K562 (cell line): ENCODE measurements around the gene FCRL1. TPM values are rescaled to one million over a fixed set of nuclear protein-coding genes. Genes with fewer than 3 reads are reported as not detected.

Experiments used
- ATAC-seq: fragments of 200-7000 bp; cut with Tn5 transposase; 3 replicates; pipeline ENCODE4 v1.9.1; 2020; ENCODE audit warnings: moderate library complexity
- BruUV-seq: library from RNA; stranded (reverse); fragments of 400-500 nt; replicated peaks from 2 replicates; lab custom pipeline; 2021; lab: Mats Ljungman, UMichigan
- CTCF ChIA-PET: fragments of 300-600 bp; formaldehyde crosslinking; extraction: SDS; loops from one replicate; lab custom pipeline; 2021; ENCODE audit warnings: low intra/inter-chr PET ratio; lab: Yijun Ruan, JAX
- POLR2A ChIA-PET: fragments of 300-600, 350-650 bp; sonication (Branson Sonifier 250); formaldehyde crosslinking; extraction: SDS; loops from one replicate; lab custom pipeline; 2021; ENCODE audit warnings: antibody characterized with exemption, inconsistent platforms; lab: Yijun Ruan, JAX
- DNase-seq, 4 experiments: peaks; one replicate each; pipeline versions ENCODE4 v3.0.0 to v3.0.0-alpha.2; 2011 to 2018; ENCODE audit warnings: low spot score in 3 of 4, mixed read lengths in 3 of 4; ENCODE audit errors: extremely low read depth in 1 of 4
- FAIRE-seq: peaks from 2 replicates; lab custom pipeline; 2011; peaks lifted over from hg19 to GRCh38; lab: Jason Lieb, UNC
- H2AFZ ChIP-seq: 2 replicates; pipeline ENCODE4 v1.6.0; 2011; ENCODE audit warnings: low read depth, low read length, control low read depth, inconsistent platforms
- H3K27ac ChIP-seq: fragments of 200-600 bp; 3 replicates; pipeline ENCODE4 v1.8.0; 2011; ENCODE audit warnings: low read depth, mild to moderate bottlenecking, control low read depth, inconsistent platforms, low read length, moderate library complexity, mixed read lengths; ENCODE audit errors: extremely low read depth
- H3K27me3 ChIP-seq, 2 experiments: fragments of 300-600 bp in 1 of 2; 2 replicates in 1 of 2; 3 replicates in 1 of 2; pipeline versions ENCODE4 v1.6.0 to v1.8.0; 2011; ENCODE audit warnings: inconsistent platforms in 2 of 2, low read length in 2 of 2, mild to moderate bottlenecking in 1 of 2, mixed read lengths in 1 of 2, moderate library complexity in 1 of 2; ENCODE audit not compliant: control insufficient read depth in 2 of 2, insufficient read depth in 2 of 2
- H3K36me3 ChIP-seq: fragments of 300-600 bp; 3 replicates; pipeline ENCODE4 v1.8.0; 2011; ENCODE audit warnings: mild to moderate bottlenecking, low read length, inconsistent platforms; ENCODE audit not compliant: control insufficient read depth, insufficient read depth
- H3K4me1 ChIP-seq, 2 experiments: fragments of 200-600 bp in 1 of 2; replicated peaks in 1 of 2; 2 replicates in 1 of 2; 3 replicates in 1 of 2; pipeline versions ENCODE4 v1.5.1 to v1.8.0; 2011; ENCODE audit warnings: inconsistent platforms in 2 of 2, low read length in 2 of 2, mild to moderate bottlenecking in 1 of 2, mixed read lengths in 1 of 2, moderate library complexity in 1 of 2; ENCODE audit not compliant: control insufficient read depth in 2 of 2, insufficient read depth in 2 of 2
- H3K4me2 ChIP-seq: 2 replicates; pipeline ENCODE4 v1.6.1; 2011; ENCODE audit warnings: low read length, control low read depth, inconsistent platforms, mixed read lengths; ENCODE audit not compliant: insufficient read depth
- H3K4me3 ChIP-seq: fragments of 200-600 bp; sonication (generic), shearing (Covaris generic); 2 replicates; pipeline ENCODE4 v1.5.1; 2016; ENCODE audit warnings: control low read depth, inconsistent platforms
- H3K79me2 ChIP-seq: fragments of 200-600 bp; 3 replicates; pipeline ENCODE4 v1.8.0; 2011; ENCODE audit warnings: low read length, inconsistent platforms; ENCODE audit not compliant: control insufficient read depth, insufficient read depth
- H3K9ac ChIP-seq, 2 experiments: 2 replicates each; pipeline versions ENCODE4 v1.6.0 to v1.6.1; 2011; ENCODE audit warnings: low read depth in 2 of 2, low read length in 2 of 2, control low read depth in 1 of 2, inconsistent platforms in 1 of 2, mild to moderate bottlenecking in 1 of 2, mixed read lengths in 1 of 2; ENCODE audit not compliant: insufficient read depth in 1 of 2
- H3K9me1 ChIP-seq: one replicate; pipeline ENCODE4 v1.6.0; 2011; ENCODE audit warnings: inconsistent platforms, mild to moderate bottlenecking, low read length, moderate library complexity; ENCODE audit not compliant: control insufficient read depth, insufficient read depth
- H3K9me3 ChIP-seq: replicated peaks from 2 replicates; pipeline ENCODE4 v1.5.1; 2011; ENCODE audit warnings: low read depth, low read length, inconsistent platforms; ENCODE audit not compliant: control insufficient read depth, insufficient read depth
- H4K20me1 ChIP-seq: replicated peaks from 2 replicates; pipeline ENCODE4 v1.6.1; 2011; ENCODE audit warnings: low read length, inconsistent platforms, mixed read lengths; ENCODE audit not compliant: control insufficient read depth, insufficient read depth
- CREBBP ChIP-seq: IDR thresholded peaks from one replicate; pipeline ENCODE4 v1.6.1; 2012; ENCODE audit warnings: low read depth, mild to moderate bottlenecking, control low read depth, inconsistent platforms, low read length
- ERF ChIP-seq: fragments of 450-650 bp; formaldehyde crosslinking; IDR thresholded peaks from 2 replicates; pipeline ENCODE4 v1.4.0; 2020; ENCODE audit warnings: mild to moderate bottlenecking, mixed read lengths
- MAFG ChIP-seq: fragments of 450-650 bp; conservative IDR thresholded peaks from 2 replicates; pipeline ENCODE4 v1.6.1; 2016; ENCODE audit warnings: missing genetic modification characterization, missing compliant biosample characterization
- MED1 ChIP-seq: sonication (generic); formaldehyde crosslinking; IDR thresholded peaks from 2 replicates; pipeline ENCODE4 v1.8.1; 2023; ENCODE audit warnings: missing genetic modification reagents, borderline replicate concordance
- MTA3 ChIP-seq: fragments of 450-650 bp; formaldehyde crosslinking; IDR thresholded peaks from 2 replicates; pipeline ENCODE4 v1.6.1; 2017; ENCODE audit warnings: mild to moderate bottlenecking, borderline replicate concordance
- SRF ChIP-seq, 2 experiments: fragments of 250-450, 450-650 bp in 1 of 2; sonication (Bioruptor Pico) in 1 of 2; sonication (generic) in 1 of 2; formaldehyde crosslinking; IDR thresholded peaks; 2 replicates each; pipeline versions ENCODE4 v1.5.0 to v1.5.1; 2020 to 2022; ENCODE audit warnings: mild to moderate bottlenecking in 1 of 2, missing genetic modification reagents in 1 of 2
- WGBS: fragments of 100-300 bp; shearing (Covaris generic); methylation state at CpG from one replicate; pipeline ENCODE4 v1.1.6; 2016; ENCODE audit warnings: low coverage, mixed read lengths; ENCODE audit not compliant: insufficient coverage; ENCODE audit errors: missing lambda C conversion rate; 5-methylcytosine and 5-hydroxymethylcytosine counted together
- in situ Hi-C: fragments of 300-500 bp; cut with MboI; formaldehyde crosslinking; loops from 4 replicates; pipeline ENCODE4 v1.15.0; 2018; ENCODE audit warnings: inconsistent platforms, mixed read lengths
- intact Hi-C: fragments of 100-400 bp; cut with micrococcal nuclease; formaldehyde crosslinking; loops from 2 replicates; pipeline ENCODE4 v1.14.2; 2022
- polyA plus RNA-seq, 8 experiments: library from polyadenylated mRNA; depleted of rRNA in 4 of 8; stranded (reverse) in 5 of 8; unstranded in 3 of 8; fragments of >200 nt; fragmentation: Nextera tagmentation in 2 of 8; fragmentation: Illumina TruSeq in 1 of 8; extraction: Ambion mirVana in 2 of 8; extraction: Trizol in 1 of 8; gene quantifications; 2 replicates each; pipeline versions ENCODE4 v1.2.1 to v1.2.3, GENCODE V29; 2011 to 2014; ENCODE audit warnings: inconsistent platforms in 1 of 8, missing spikeins in 1 of 8
- total RNA-seq, 7 experiments: library from RNA; depleted of rRNA in 6 of 7; stranded (reverse); fragments of >200 nt in 6 of 7; fragmentation: Illumina TruSeq in 2 of 7; extraction: Trizol in 2 of 7; gene quantifications; 2 replicates each; pipeline versions ENCODE4 v1.2.1 to v1.2.3, GENCODE V29; 2011 to 2021; ENCODE audit warnings: low replicate concordance in 1 of 7
- TF ChIP-seq, protein P1 (sequence below): fragments of 150-350 bp; IDR thresholded peaks from 2 replicates; pipeline ENCODE4 v1.6.1; 2014; ENCODE audit warnings: low read depth, mild to moderate bottlenecking, low read length, borderline replicate concordance

The FCRL1 gene
- total and polyA plus RNA-seq, 9 of the 15 experiments (the other 6 are each of a cell fraction or from before 2014, with no cell fraction given) = not detected

DNA sequence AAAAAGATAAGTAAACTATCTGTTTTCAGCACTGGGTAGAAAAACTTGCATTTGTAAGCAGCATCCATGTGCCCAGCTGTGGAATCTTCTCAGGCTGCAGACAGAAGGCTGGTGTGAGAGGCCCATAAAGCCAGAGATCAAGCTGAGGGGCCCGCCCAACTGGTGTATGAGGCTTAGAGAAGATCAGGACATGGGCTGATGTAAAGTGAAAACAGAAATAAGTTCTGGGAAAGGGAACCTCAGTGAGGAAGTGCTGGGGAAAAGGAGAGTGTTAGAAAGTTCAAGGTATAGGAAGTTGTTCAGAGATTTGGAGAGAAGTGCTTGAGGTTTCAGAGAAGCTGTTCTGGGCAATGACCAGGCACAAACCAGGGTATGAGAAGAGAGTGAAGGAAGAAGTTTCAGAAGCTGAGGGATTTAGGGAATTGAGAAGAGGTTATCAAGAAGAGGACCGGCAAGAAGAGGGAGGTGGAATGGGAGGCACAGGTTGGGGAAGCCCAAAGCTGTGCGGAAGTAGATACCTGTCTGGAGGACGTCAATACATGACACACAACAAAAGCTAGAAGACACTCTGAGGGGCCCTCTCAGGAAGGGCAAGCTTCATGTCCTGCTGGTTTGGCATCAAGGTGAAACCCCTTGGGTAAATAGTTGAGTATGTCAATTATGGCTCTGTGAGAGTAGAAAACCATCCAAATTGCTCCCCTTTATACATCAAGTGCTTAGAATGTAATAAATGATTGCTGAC, 24.3 kb upstream of the FCRL1 start:
- Histone ChIP-seq H3K27me3 (no peaks in the 10 kb centered on the region), H4K20me1 (no peaks in the 10 kb centered on the region), H3K4me3 (no peak overlapping the region), H3K4me1 (no peaks in the 10 kb centered on the region), H3K4me2 (no peak overlapping the region), H2AFZ (no peak overlapping the region), H3K9ac (no peak overlapping the region), H3K79me2 (no peaks in the 10 kb centered on the region), H3K9me1 (no peaks in the 10 kb centered on the region), H3K9me3 (no peaks in the 10 kb centered on the region), H3K27ac (no peak overlapping the region), H3K36me3 (no peaks in the 10 kb centered on the region)
- in situ Hi-C loops = no loop called here
- no TSS peak for BruUV-seq
- DNase-seq (no peak), FAIRE-seq (no peak), ATAC-seq (no peak)
- ChIA-PET CTCF (no interaction called here), POLR2A (interaction anchor here (1.2 kb wide), 1 partner anchor 8 kb away, joined by 5 read pairs; no protein-coding TSS in a partner anchor)
- 0% methylated on average over 4 of the region's 4 CpGs for WGBS
- intact Hi-C loops = no loop called here
- TF ChIP-seq MED1 (CRISPR knock-in tag) = no peak
- 0 out of 2 replicates have a peak, but pooled peaks have one; percentile 12 for TF ChIP-seq MAFG (tag)

DNA sequence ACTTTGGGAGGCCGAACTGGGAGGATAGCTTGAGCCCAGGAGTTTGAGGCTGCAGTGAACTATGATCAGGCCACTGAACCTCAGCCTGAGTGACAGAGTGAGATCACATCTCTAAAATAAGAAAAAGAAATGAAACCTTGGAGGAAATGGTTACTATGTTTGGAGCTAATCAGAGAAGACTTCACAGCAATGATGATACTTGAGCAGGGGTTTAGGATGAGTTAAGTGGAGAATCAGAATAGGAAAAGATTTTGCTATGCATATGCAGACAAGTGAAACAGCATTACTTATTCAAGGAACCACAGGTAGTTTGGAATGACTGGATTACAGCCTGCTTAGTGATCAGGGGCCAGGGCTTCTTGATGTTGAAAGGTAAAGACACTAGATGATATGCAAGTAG, 23.0 kb upstream of the FCRL1 start:
- H4K20me1 ChIP-seq = no peaks in the 10 kb centered on the region
- no peak overlapping the region for H2AFZ ChIP-seq
- no peak for FAIRE-seq
- no peak overlapping the region for H3K4me2 ChIP-seq
- H3K27me3 ChIP-seq = no peaks in the 10 kb centered on the region
- ATAC-seq = no peak
- H3K9ac ChIP-seq = no peak overlapping the region
- H3K36me3 ChIP-seq = no peaks in the 10 kb centered on the region
- no peaks in the 10 kb centered on the region for H3K9me1 ChIP-seq
- H3K9me3 ChIP-seq = no peaks in the 10 kb centered on the region
- POLR2A ChIA-PET = interaction anchor here (1.2 kb wide), 1 partner anchor 9 kb away, joined by 5 read pairs; no protein-coding TSS in a partner anchor
- H3K27ac ChIP-seq = no peak overlapping the region
- H3K79me2 ChIP-seq = no peaks in the 10 kb centered on the region
- H3K4me1 ChIP-seq = no peaks in the 10 kb centered on the region
- CTCF ChIA-PET = no interaction called here
- intact Hi-C loops = no loop called here
- no peak overlapping the region for H3K4me3 ChIP-seq
- BruUV-seq = no TSS peak
- WGBS = 0% methylated on average over 1 of the region's 1 CpG
- DNase-seq = no peak
- in situ Hi-C loops = no loop called here
- TF ChIP-seq, protein P1, sequence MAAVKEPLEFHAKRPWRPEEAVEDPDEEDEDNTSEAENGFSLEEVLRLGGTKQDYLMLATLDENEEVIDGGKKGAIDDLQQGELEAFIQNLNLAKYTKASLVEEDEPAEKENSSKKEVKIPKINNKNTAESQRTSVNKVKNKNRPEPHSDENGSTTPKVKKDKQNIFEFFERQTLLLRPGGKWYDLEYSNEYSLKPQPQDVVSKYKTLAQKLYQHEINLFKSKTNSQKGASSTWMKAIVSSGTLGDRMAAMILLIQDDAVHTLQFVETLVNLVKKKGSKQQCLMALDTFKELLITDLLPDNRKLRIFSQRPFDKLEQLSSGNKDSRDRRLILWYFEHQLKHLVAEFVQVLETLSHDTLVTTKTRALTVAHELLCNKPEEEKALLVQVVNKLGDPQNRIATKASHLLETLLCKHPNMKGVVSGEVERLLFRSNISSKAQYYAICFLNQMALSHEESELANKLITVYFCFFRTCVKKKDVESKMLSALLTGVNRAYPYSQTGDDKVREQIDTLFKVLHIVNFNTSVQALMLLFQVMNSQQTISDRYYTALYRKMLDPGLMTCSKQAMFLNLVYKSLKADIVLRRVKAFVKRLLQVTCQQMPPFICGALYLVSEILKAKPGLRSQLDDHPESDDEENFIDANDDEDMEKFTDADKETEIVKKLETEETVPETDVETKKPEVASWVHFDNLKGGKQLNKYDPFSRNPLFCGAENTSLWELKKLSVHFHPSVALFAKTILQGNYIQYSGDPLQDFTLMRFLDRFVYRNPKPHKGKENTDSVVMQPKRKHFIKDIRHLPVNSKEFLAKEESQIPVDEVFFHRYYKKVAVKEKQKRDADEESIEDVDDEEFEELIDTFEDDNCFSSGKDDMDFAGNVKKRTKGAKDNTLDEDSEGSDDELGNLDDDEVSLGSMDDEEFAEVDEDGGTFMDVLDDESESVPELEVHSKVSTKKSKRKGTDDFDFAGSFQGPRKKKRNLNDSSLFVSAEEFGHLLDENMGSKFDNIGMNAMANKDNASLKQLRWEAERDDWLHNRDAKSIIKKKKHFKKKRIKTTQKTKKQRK = no peak
- TF ChIP-seq ERF (CRISPR knock-in tag) (no peak), CREBBP (no peak), SRF (CRISPR knock-in tag; IDR thresholded peaks at IDR 0.05) (no peak), MTA3 (no peak)
